Stimulated activated CD4-positive, alpha-beta T cell treated with anti-CD3 and anti-CD28 coated beads, Interleukin-12 subunit alpha, Interleukin-12 subunit beta, amount 100 ng/mL, for 4 hours (primary cell): Measurements from ENCODE around the gene TSPAN9.
A peak's percentile ranks its signal among the peaks of the same experiment; 100 is the strongest.

Experiments
- DNase-seq: peaks from one replicate; pipeline ENCODE4 v3.0.0-alpha.2; 2020

TSPAN9 gene

GRCh38 chr12:3076730-3077571 is at the start of gene TSPAN9:
TSPAN9 (plus strand) TSS chr12:3077379; CDS start chr12:3201194, 123,815 bp downstream.
- peak; percentile 73 for DNase-seq

DNA sequence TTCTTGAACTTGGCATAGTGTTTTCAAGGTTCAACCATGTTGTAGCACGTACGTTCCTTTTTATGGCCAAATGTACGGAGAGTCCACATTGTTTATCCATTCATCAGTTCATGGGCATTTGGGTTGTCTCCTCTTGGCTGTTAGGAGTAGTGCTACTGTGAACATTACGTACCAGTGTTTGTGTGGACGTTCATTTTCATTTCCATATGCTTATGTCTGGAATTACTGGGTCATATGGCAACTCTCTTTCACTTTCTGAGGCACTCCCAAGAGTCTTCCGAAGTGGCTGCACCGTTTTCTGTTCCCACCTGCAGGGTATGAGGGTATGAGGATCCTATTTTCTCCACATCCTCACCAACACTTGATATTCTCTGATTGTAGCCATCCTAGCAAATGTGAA is 49.1 kb upstream of the TSPAN9 start:
- no peak for DNase-seq

GRCh38 chr12:3030821-3031429 is 46.3 kb upstream of the TSPAN9 start:
- DNase-seq, result no peak

DNA sequence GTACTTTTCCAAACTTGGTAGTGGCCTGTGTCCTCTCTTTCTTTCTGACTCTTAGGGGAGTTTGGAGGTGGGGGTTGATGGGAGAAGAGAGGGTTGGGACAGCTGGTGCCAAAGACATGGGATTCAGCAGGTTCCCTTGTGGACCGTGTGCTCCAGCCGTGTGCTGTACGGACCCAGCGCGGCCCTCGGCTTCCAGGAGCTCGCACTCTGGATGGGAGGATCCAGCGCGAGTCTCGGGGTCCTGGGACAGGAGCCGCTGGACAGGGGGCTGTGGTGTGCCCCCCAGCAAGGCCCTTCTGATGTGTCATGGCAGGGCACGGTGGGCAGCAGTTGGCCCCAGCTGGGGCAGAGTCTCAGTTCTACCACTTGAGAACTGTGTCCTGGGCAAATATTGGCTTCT is 45.0 kb upstream of the TSPAN9 start:
- no peak for DNase-seq

DNA sequence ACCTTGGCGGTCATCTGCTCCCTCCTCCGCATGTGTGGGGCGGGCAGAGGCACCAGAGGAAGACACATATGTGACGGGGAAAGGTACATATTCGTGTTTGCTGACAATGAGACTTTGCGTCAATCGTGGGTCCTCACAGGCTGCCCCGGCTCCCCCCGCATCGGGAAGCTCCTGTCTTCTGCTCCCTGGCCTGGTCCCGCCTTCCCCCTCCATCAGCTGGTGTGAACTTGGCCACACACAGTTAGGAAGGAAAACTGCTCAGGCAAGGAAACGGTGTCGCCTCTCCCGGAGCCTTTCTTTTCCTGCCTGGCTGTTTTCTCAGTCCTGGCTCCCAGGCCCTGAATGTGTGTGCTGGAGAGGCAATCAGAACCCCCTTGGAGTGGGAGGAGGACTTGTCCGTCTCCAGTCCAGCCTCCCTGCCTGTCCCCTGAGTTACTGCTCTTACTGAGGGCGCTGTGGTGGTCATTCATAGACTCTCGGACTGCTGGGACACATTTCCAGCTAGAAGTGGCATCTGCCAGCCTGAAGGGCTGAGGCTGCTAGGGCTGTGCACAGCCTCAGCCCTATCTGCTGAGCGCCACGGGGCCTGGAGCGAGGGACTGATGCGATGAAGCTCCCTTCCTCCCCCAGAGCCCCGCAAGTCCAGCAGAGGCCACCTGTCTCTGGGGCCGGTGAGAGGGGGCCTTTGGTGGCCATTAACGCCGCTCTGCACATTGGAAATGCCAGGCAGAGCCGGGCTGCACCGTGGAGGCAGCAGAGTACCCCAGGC is 44.2 kb upstream of the TSPAN9 start:
- DNase-seq, result no peak

- DNase-seq, result no peak
Measured at GRCh38 chr12:3033539-3033867, 43.7 kb upstream of the TSPAN9 start.

DNA sequence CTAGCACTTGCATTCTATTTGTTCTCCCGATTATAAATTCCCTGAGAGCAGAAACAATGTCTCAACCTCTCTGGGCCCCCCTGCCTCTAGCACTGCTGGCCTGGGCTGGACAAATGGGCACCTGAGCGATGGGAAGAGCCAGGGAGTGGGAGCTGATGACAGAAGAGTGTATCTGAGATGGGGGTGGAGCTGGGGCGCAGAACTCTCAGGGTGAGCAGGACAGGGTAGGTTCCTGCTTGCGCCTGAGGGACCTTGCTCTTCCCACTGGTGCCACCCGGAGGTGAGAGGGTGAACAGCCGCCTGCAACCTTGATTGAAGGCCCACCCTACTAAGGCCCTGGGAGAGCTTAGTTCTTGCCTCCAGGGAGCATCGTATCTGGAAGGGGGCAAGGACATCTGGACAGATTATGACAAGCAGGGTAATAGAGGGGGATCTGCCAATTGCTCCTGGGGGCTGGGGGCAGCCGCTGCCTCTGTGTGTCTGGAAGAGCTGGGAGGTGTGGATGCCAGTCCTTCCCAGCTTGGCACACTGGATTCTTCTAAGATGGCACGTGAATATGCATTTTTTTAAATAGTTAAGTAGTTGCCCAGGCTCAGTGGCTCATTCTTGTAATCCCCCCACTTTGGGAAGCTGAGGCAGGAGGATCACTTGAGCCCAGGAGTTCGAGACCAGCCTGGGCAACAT is 43.0 kb upstream of the TSPAN9 start:
- peak; percentile 13 for DNase-seq

GRCh38 chr12:3035171-3035570 is 42.0 kb upstream of the TSPAN9 start:
- no peak for DNase-seq

DNA sequence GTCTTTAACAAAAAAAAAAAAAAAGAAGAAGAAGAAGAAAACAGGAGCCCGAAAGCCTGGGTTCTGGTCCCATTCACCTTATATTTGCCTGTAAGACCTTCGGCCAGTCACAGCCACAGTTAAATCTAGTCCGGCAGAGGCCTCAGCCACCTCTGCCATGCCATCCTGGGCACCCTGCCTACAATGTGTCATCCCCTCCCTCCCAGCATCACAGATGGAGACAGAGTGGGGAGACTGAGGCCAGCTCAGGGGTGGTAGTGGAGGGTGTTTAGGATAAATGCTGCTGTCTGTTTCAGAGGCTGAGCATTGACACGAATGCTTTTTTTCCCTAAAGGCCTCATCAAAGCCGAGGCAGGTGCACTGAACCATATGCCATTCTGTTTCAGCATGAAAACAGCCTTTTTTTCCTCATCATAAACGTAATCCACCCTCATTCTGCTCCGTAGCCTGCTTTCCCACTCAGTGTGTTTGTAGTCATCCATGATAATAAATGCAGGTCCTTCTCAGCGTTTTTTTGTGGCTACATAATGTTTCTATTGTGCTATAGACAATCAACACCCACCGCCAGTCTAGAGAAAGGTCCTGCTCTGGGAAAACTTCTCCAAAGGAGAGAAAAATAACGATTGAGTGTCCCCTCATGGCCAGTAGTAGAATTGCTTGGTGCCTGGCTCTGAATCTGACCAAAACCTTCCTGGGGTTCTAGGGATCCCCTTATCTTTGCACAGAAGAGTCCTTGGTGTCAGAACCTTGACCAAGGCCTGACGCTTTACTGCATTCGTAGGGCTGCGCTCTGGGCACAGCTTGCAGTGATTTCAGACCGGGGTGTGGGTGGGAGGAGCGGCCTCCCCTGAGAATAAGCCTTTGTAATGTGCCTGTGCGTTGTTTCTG is 41.1 kb upstream of the TSPAN9 start:
- DNase-seq, result no peak

- no peak for DNase-seq
Measured at GRCh38 chr12:3036901-3037600, 40.1 kb upstream of the TSPAN9 start.

DNA sequence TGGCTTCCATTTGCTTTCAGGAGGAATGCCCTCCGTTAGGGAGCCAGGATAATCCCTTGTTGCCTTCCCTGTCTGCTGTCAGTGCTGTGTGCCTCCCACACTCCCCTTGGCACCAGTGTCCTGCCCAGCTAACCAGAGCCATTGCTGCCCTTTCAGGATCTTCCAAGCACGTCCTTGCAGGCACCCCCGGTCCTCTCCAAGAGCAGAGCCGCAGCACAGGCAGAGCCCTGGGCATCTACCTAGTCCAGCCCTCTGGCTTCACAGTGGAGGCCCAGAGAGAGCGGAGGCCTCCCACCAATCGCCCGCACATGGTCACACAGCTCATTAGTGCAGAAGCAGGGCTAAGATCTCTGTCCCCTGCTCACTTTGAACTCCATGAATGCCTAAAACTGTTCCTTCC is 39.0 kb upstream of the TSPAN9 start:
- no peak for DNase-seq

DNA sequence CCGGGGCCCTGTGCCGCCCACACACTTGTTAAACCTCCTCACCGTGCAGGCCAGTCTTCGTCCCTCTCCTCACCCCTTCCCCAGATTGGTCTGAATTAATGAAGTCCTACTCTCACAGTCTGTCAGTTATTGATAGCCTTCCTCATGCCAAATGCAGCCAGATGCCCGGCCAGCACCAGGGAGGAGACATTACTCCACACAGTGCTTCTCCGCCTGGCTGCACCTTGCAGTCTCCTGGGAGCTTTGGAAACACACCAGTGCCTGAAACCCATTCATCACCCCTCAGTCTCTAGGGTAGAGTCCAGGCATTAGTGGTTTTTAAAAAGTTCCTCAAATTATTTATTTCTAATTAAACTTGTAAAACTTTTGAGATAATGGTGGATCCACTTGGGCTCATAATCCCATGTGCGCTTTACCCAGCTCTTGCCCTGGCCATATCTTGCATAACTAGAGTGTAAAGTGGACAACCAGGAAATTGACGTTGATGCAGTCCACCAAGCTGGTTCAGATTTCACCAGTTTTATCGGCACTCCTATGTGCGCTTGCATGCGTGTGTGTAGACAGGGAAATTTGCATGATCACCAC is 38.2 kb upstream of the TSPAN9 start:
- DNase-seq, result no peak

GRCh38 chr12:3040026-3040656 is 37.0 kb upstream of the TSPAN9 start:
- DNase-seq, result no peak

DNA sequence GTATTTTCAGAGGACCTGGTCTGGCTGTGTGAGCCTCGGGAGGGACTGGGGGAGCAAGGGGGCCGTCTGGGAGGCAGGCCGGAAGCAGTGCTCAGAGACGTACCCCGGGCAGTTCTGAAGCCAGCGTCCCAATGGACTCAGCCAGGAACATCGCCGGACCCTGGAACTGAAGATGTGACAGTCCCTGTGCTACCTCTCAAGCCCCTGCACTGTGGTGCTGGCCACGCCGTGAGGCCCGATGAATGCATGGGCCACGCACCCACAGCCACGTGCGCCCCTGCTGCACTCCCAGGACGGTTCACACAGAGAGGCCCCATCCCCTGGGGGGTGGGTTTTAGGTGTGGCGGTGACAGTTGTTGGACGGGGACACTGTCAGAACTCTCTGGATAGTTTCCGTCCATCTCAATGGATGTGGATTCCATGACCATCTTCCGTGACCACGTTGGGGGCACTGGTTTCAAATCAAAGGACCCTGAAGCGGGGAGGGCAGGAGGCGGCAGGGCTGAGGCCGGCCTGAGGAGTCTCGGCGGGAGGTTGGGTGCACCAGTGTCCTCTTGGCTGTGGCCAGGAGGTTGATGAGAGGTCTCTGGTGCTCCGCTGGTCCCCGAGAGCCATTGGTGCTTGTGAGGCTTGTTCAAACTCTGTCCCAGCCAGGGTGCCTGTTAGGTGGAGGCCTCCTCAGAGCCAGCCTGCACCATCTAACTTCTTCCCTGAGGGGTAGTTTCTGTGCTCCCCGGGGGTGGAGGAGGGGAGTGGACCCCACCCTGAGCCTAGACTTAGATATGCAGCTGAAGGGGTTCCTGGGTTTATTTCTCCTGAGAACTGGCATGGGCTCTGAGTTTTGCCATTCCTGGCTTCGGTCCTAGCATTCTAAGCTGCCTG is 36.3 kb upstream of the TSPAN9 start:
- no peak for DNase-seq

GRCh38 chr12:3041558-3042164 is 35.5 kb upstream of the TSPAN9 start:
- DNase-seq, result peak; percentile 45

DNA sequence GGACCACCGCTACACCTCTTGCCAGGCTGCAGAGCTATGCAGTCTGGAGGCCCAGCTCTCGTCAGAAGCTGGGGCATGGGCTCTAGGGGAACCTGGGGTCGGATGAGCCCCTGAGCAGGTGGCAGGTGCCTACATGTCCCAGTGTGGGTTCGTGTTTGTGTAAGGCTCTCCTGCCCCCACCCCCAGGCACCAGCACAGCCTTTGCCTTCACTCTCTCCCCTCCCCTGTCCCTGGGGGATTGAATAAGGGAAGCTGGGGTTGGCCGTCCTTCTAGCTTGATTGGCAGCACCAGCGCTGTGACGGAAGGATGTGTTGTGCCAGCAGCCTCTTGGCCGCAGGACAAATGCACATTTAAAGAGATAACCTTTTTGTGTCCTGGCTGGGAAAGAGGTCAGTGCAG is 34.8 kb upstream of the TSPAN9 start:
- no peak for DNase-seq

- DNase-seq, result no peak
Measured at GRCh38 chr12:3042826-3043225, 34.4 kb upstream of the TSPAN9 start.

GRCh38 chr12:3043406-3043805 is 33.8 kb upstream of the TSPAN9 start:
- no peak for DNase-seq

DNA sequence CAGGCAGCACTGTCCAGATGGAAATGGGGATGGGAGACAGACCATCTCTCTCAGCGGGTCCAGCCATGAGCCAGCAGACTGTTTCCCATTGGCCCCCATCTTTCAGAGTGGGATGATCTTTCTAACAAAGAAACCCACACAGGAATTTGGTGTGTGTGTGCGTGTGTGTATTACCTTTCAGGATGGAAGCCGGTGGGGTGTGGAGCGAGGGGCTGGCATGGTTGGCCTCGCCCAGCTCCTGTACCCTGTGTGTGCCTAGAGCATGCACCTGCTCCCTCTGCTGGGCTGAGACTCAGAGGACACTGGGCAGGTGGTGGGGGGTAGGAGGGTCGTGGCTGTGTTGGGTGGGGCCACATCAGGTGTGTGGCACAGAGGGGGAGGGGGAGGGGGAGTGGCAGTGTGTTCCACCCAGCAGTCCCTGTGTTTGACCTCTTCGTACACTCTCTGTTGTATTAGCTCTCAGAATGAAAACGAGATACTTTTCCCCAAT is 33.0 kb upstream of the TSPAN9 start:
- no peak for DNase-seq
